SJCRH30 (cell line): ENCODE results near the gene CCDC12. TPM values are rescaled to one million over a fixed set of nuclear protein-coding genes. Genes with fewer than 3 reads are reported as not detected.
A peak's percentile ranks its signal among the peaks of the same experiment; 100 is the strongest.

Source experiments
- DNase-seq, 2 experiments: peaks; one replicate each; pipeline ENCODE4 v3.0.0-alpha.2; 2015 to 2020
- H3K27ac ChIP-seq: fragments of 250-450 bp; sonication (Bioruptor Pico); 2 replicates; pipeline ENCODE4 v1.5.1; 2020; ENCODE audit warnings: mild to moderate bottlenecking, moderate library complexity
- H3K27me3 ChIP-seq: fragments of 250-450 bp; sonication (Bioruptor Pico); 2 replicates; pipeline ENCODE4 v1.5.1; 2020; ENCODE audit warnings: mild to moderate bottlenecking, moderate library complexity
- H3K36me3 ChIP-seq: fragments of 250-450 bp; sonication (Bioruptor Pico); 2 replicates; pipeline ENCODE4 v1.5.1; 2020; ENCODE audit warnings: mild to moderate bottlenecking, moderate library complexity
- H3K4me1 ChIP-seq: fragments of 250-450 bp; sonication (Bioruptor Pico); 2 replicates; pipeline ENCODE4 v1.5.1; 2020; ENCODE audit warnings: mild to moderate bottlenecking, moderate library complexity
- H3K4me3 ChIP-seq: fragments of 250-450 bp; sonication (Bioruptor Pico); 2 replicates; pipeline ENCODE4 v1.5.1; 2020; ENCODE audit warnings: mild to moderate bottlenecking, moderate library complexity
- H3K9me3 ChIP-seq: fragments of 250-450 bp; sonication (Bioruptor Pico); replicated peaks from 2 replicates; pipeline ENCODE4 v1.5.1; 2020; ENCODE audit warnings: mild to moderate bottlenecking, moderate library complexity
- total RNA-seq: library from RNA; depleted of rRNA; stranded (reverse); fragments of >200 nt; shearing (Covaris generic); gene quantifications from 2 replicates; pipeline ENCODE4 v1.2.3, GENCODE V29; 2014

The CCDC12 gene
- total RNA-seq, 1 experiment from 2014 or later = 37.8 TPM

- Histone ChIP-seq H3K27ac (no peak overlapping the region), H3K9me3 (no peaks in the 10 kb centered on the region), H3K36me3 (peaks cover 9% of the 10 kb centered on the region), H3K4me3 (no peak overlapping the region), H3K4me1 (peaks cover 28% of the 10 kb centered on the region), H3K27me3 (no peaks in the 10 kb centered on the region)
- no peak for DNase-seq
Measured at GRCh38 chr3:46939578-46940445, 36.7 kb downstream of the CCDC12 start.

GRCh38 chr3:46938118-46938517 lies 38.4 kb downstream of the CCDC12 start:
- peaks cover 9% of the 10 kb centered on the region for H3K36me3 ChIP-seq
- no peak for DNase-seq

GRCh38 chr3:46936733-46937250 lies 39.8 kb downstream of the CCDC12 start:
- Histone ChIP-seq H3K4me1 (peaks cover 32% of the 10 kb centered on the region), H3K36me3 (peaks cover 9% of the 10 kb centered on the region), H3K27me3 (no peaks in the 10 kb centered on the region), H3K9me3 (no peaks in the 10 kb centered on the region), H3K27ac (no peak overlapping the region), H3K4me3 (no peak overlapping the region)
- DNase-seq = no peak

More at GRCh38 chr3:46938118-46938517, 38.4 kb downstream of the CCDC12 start:
- peaks cover 24% of the 10 kb centered on the region for H3K4me1 ChIP-seq
- H3K4me3 ChIP-seq = no peak overlapping the region
- H3K27me3 ChIP-seq = no peaks in the 10 kb centered on the region
- H3K9me3 ChIP-seq = no peaks in the 10 kb centered on the region
- no peak overlapping the region for H3K27ac ChIP-seq

GRCh38 chr3:46935989-46936558 lies 40.5 kb downstream of the CCDC12 start:
- Histone ChIP-seq H3K4me1 (peaks cover 37% of the 10 kb centered on the region), H3K4me3 (no peak overlapping the region), H3K36me3 (peaks cover 9% of the 10 kb centered on the region), H3K27ac (peak overlapping the region; percentile 29), H3K27me3 (no peaks in the 10 kb centered on the region), H3K9me3 (no peaks in the 10 kb centered on the region)
- DNase-seq = no peak

- peak; percentile 86 to 87 for DNase-seq
- peaks cover 9% of the 10 kb centered on the region for H3K36me3 ChIP-seq
- no peak overlapping the region for H3K4me3 ChIP-seq
Measured at GRCh38 chr3:46935168-46935858, 41.2 kb downstream of the CCDC12 start.

GRCh38 chr3:46934498-46935167 lies 41.9 kb downstream of the CCDC12 start:
- Histone ChIP-seq H3K4me1 (peaks cover 37% of the 10 kb centered on the region), H3K27me3 (no peaks in the 10 kb centered on the region), H3K4me3 (no peak overlapping the region), H3K36me3 (peaks cover 5% of the 10 kb centered on the region), H3K9me3 (no peaks in the 10 kb centered on the region), H3K27ac (no peak overlapping the region; the same call in 1 of the 2 replicates)
- peak in 1 of 2 experiments; percentile 32 for DNase-seq

More at GRCh38 chr3:46935168-46935858, 41.2 kb downstream of the CCDC12 start:
- Histone ChIP-seq H3K27ac (peak overlapping the region; percentile 29), H3K9me3 (no peaks in the 10 kb centered on the region), H3K27me3 (no peaks in the 10 kb centered on the region), H3K4me1 (peaks cover 37% of the 10 kb centered on the region)

GRCh38 chr3:46934072-46934471 lies 42.5 kb downstream of the CCDC12 start:
- no peak for DNase-seq
- Histone ChIP-seq H3K4me3 (no peak overlapping the region), H3K36me3 (peaks cover 7% of the 10 kb centered on the region; the same call in 1 of the 2 replicates), H3K9me3 (no peaks in the 10 kb centered on the region), H3K4me1 (peaks cover 37% of the 10 kb centered on the region), H3K27me3 (no peaks in the 10 kb centered on the region), H3K27ac (no peak overlapping the region)

GRCh38 chr3:46933261-46933660 lies 43.3 kb downstream of the CCDC12 start:
- H3K4me1 ChIP-seq = peaks cover 37% of the 10 kb centered on the region
- DNase-seq = no peak
- no peaks in the 10 kb centered on the region for H3K9me3 ChIP-seq
- no peak overlapping the region for H3K27ac ChIP-seq
- peaks cover 13% of the 10 kb centered on the region for H3K36me3 ChIP-seq
- no peak overlapping the region for H3K4me3 ChIP-seq
- no peaks in the 10 kb centered on the region for H3K27me3 ChIP-seq

- Histone ChIP-seq H3K27me3 (no peaks in the 10 kb centered on the region), H3K27ac (no peak overlapping the region), H3K36me3 (peaks cover 14% of the 10 kb centered on the region), H3K4me3 (no peak overlapping the region), H3K4me1 (peaks cover 37% of the 10 kb centered on the region), H3K9me3 (no peaks in the 10 kb centered on the region)
- no peak for DNase-seq
Measured at GRCh38 chr3:46932455-46933225, 43.9 kb downstream of the CCDC12 start.

- Histone ChIP-seq H3K9me3 (no peaks in the 10 kb centered on the region), H3K27me3 (no peaks in the 10 kb centered on the region), H3K4me1 (peaks cover 40% of the 10 kb centered on the region), H3K36me3 (peaks cover 10% of the 10 kb centered on the region), H3K27ac (no peak overlapping the region), H3K4me3 (no peak overlapping the region)
- peak; percentile 48 to 53 for DNase-seq
Measured at GRCh38 chr3:46931631-46932331, 44.8 kb downstream of the CCDC12 start.

GRCh38 chr3:46930945-46931403 lies 45.6 kb downstream of the CCDC12 start:
- Histone ChIP-seq H3K27ac (no peak overlapping the region), H3K4me3 (no peak overlapping the region), H3K4me1 (peaks cover 42% of the 10 kb centered on the region), H3K36me3 (peaks cover 10% of the 10 kb centered on the region), H3K9me3 (no peaks in the 10 kb centered on the region), H3K27me3 (no peaks in the 10 kb centered on the region)
- DNase-seq = no peak

- H3K27ac ChIP-seq = no peak overlapping the region
- H3K36me3 ChIP-seq = peaks cover 10% of the 10 kb centered on the region
- H3K4me1 ChIP-seq = peaks cover 40% of the 10 kb centered on the region
- no peaks in the 10 kb centered on the region for H3K9me3 ChIP-seq
- H3K27me3 ChIP-seq = no peaks in the 10 kb centered on the region
- DNase-seq = no peak
- no peak overlapping the region for H3K4me3 ChIP-seq
Measured at GRCh38 chr3:46930166-46930944, 46.2 kb downstream of the CCDC12 start.

GRCh38 chr3:46929324-46929723 lies 47.2 kb downstream of the CCDC12 start:
- DNase-seq = no peak
- peaks cover 31% of the 10 kb centered on the region for H3K4me1 ChIP-seq
- peaks cover 18% of the 10 kb centered on the region for H3K36me3 ChIP-seq
- no peak overlapping the region for H3K27ac ChIP-seq
- no peaks in the 10 kb centered on the region for H3K9me3 ChIP-seq
- no peak overlapping the region for H3K4me3 ChIP-seq
- H3K27me3 ChIP-seq = no peaks in the 10 kb centered on the region
